Measurements from ENCODE around the gene SNX13. TPM values are rescaled to one million over a fixed set of nuclear protein-coding genes. Genes with fewer than 3 reads are reported as not detected.

Gene SNX13
- total and polyA plus RNA-seq, 2 donors (not counting 1 experiment from before 2014, with no cell fraction given), result 6.5 to 58.1 TPM

- 67% methylated on average over 1 of the region's 3 CpGs for WGBS (ENCODE audit: insufficient coverage)
- no peak overlapping the region for H2AFZ ChIP-seq (ENCODE audit: insufficient read depth, low read depth, low read length, poor library complexity, severe bottlenecking)
These were observed 43.1 kb upstream of the SNX13 start for GRCh38 chr7:17983221-17984062.

More at GRCh38 chr7:17983221-17984062, 43.1 kb upstream of the SNX13 start:
- Histone ChIP-seq H3K9ac (ENCODE audit: low read length) (no peak overlapping the region), H3K4me3 (ENCODE audit: control extremely low read depth in 1 of 5, extremely low read depth in 1 of 5, insufficient read depth in 1 of 5, low read depth in 2 of 5, low read length in 4 of 5) (no peak overlapping the region), H3K27me3 (replicated peaks in 1 of 4; ENCODE audit: control extremely low read depth in 1 of 4, control insufficient read depth in 3 of 4, insufficient read depth in 4 of 4, low read length in 3 of 4) (no peaks in the 10 kb centered on the region), H4K20me1 (ENCODE audit: control insufficient read depth, insufficient read depth, low read length, poor library complexity, severe bottlenecking) (no peaks in the 10 kb centered on the region), H3K9me3 (ENCODE audit: control extremely low read depth in 1 of 3, control insufficient read depth in 2 of 3, insufficient read depth in 1 of 3, low read length in 2 of 3) (no peaks in the 10 kb centered on the region), H3K4me1 (ENCODE audit: control insufficient read depth in 2 of 2, insufficient read depth in 2 of 2, low read length in 2 of 2) (no peaks in the 10 kb centered on the region), H3K4me2 (replicated peaks; ENCODE audit: low read depth, low read length, poor library complexity, severe bottlenecking) (no peak overlapping the region), H3K36me3 (replicated peaks in 1 of 2; ENCODE audit: control extremely low read depth in 1 of 2, control insufficient read depth in 1 of 2, extremely low read depth in 1 of 2, insufficient read depth in 2 of 2, low read length in 1 of 2) (no peaks in the 10 kb centered on the region), H3K27ac (ENCODE audit: low read length in 2 of 2) (no peak overlapping the region), H3K79me2 (ENCODE audit: control insufficient read depth, insufficient read depth, low read length) (no peaks in the 10 kb centered on the region)
- no peak for ATAC-seq (ENCODE audit: low read depth)
- Mint-ChIP-seq H3K4me1 (peaks cover 10% of the 10 kb centered on the region), H3K27ac (no peak overlapping the region), H3K9me3 (ENCODE audit: insufficient read depth) (no peaks in the 10 kb centered on the region), H3K4me3 (no peak overlapping the region), H3K27me3 (peaks cover 2% of the 10 kb centered on the region)
- DNase-seq, result no peak
- TF ChIP-seq CTCF (IDR thresholded peaks at IDR 0.05), result no peak
- TF ChIP-seq EZH2 (IDR thresholded peaks at IDR 0.05; ENCODE audit: borderline replicate concordance, insufficient read depth, low read depth, low read length, poor library complexity, severe bottlenecking), result no peak
- intact Hi-C loops (cut with micrococcal nuclease), result no loop called here
- POLR2A ChIA-PET, result no interaction called here
- CTCF ChIA-PET, result no interaction called here
